Uterus (tissue), 4 donors: Measurements from ENCODE around the gene PDF. TPM values are rescaled to one million over a fixed set of nuclear protein-coding genes. Genes with fewer than 3 reads are reported as not detected.

ENCODE experiments used
- DNase-seq, 2 donors: peaks; one replicate each; pipeline ENCODE4 v3.0.0-alpha.2; 2019 to 2020
- H3K27ac ChIP-seq, 2 donors: fragments of 200-600 bp; sonication (generic); 1 replicate in 1 of 2; 2 replicates in 1 of 2; pipeline ENCODE4 v1.5.1; 2016 to 2018
- H3K27me3 ChIP-seq, 2 donors: fragments of 200-600 bp; sonication (generic); one replicate each; pipeline ENCODE4 v1.5.1; 2018 to 2019; ENCODE audit warnings: control low read depth in 1 of 2
- H3K36me3 ChIP-seq, 2 donors: fragments of 200-600 bp; sonication (generic); one replicate each; pipeline ENCODE4 v1.5.1; 2019; ENCODE audit warnings: control low read depth in 1 of 2
- H3K4me1 ChIP-seq, 2 donors: fragments of 200-600 bp; sonication (generic); one replicate each; pipeline ENCODE4 v1.5.1; 2018 to 2019; ENCODE audit warnings: control low read depth in 1 of 2
- H3K4me3 ChIP-seq, 2 donors: fragments of 200-600 bp; sonication (generic); 1 replicate in 1 of 2; 2 replicates in 1 of 2; pipeline ENCODE4 v1.5.1; 2018 to 2019; ENCODE audit warnings: mild to moderate bottlenecking in 1 of 2
- H3K9me3 ChIP-seq, 2 donors: fragments of 200-600 bp; sonication (generic); one replicate each; pipeline ENCODE4 v1.5.1; 2019; ENCODE audit warnings: control low read depth in 1 of 2
- CTCF ChIP-seq, 4 experiments: fragments of 200-600 bp in 2 of 4; fragments of 450-650 bp in 2 of 4; sonication (generic) in 2 of 4; IDR thresholded peaks; one replicate each; pipeline ENCODE4 v1.5.1; 2016 to 2019; ENCODE audit warnings: antibody characterized with exemption in 4 of 4, mild to moderate bottlenecking in 2 of 4, moderate library complexity in 1 of 4
- POLR2A ChIP-seq, 2 donors: fragments of 450-650 bp; IDR thresholded peaks; one replicate each; pipeline ENCODE4 v1.6.1; 2016; ENCODE audit warnings: antibody characterized with exemption in 2 of 2, mild to moderate bottlenecking in 1 of 2, moderate library complexity in 1 of 2
- intact Hi-C: fragments of 100-400 bp; cut with DNase I; formaldehyde crosslinking; loops from one replicate; pipeline ENCODE4 v1.15.1; 2023; ENCODE audit warnings: low total_unique reads
- total RNA-seq, 4 donors: library from RNA; depleted of rRNA in 3 of 4; stranded (reverse); fragments of >200 nt in 3 of 4; gene quantifications; one replicate each; pipeline versions ENCODE4 v1.1.0 to v1.2.4, GENCODE V29; 2014 to 2023
- donor health status: DM: yes; HTN: yes; CAD: no.

The PDF gene
- total RNA-seq, 4 donors from 2014 or later: 3.2 to 69.9 (median 13.2) TPM

GRCh38 chr16:69316595-69317034 lies 13.8 kb downstream of the PDF start:
- no peaks in the 10 kb centered on the region for H3K27me3 ChIP-seq
- H3K4me1 ChIP-seq: peaks cover 5 to 6% of the 10 kb centered on the region in 2 donors
- H3K27ac ChIP-seq: no peak overlapping the region
- H3K4me3 ChIP-seq: no peak overlapping the region
- intact Hi-C loops: no loop called here
- TF ChIP-seq POLR2A (IDR thresholded peaks at IDR 0.05) (no peak), CTCF (IDR thresholded peaks at IDR 0.05) (no peak)
- H3K36me3 ChIP-seq: no peaks in the 10 kb centered on the region
- no peaks in the 10 kb centered on the region for H3K9me3 ChIP-seq
- no peak for DNase-seq

- no peak overlapping the region for H3K27ac ChIP-seq
- DNase-seq: peak in 1 of 2 donors; percentile 8
- no peak overlapping the region for H3K4me3 ChIP-seq
- no peak for TF ChIP-seq CTCF (IDR thresholded peaks at IDR 0.05)
- no peak for TF ChIP-seq POLR2A (IDR thresholded peaks at IDR 0.05)
- H3K9me3 ChIP-seq: no peaks in the 10 kb centered on the region
- intact Hi-C loops: no loop called here
- H3K36me3 ChIP-seq: no peaks in the 10 kb centered on the region
- no peaks in the 10 kb centered on the region for H3K27me3 ChIP-seq
- peaks cover 5 to 6% of the 10 kb centered on the region in 2 donors for H3K4me1 ChIP-seq
Observed at GRCh38 chr16:69315486-69316311, 14.7 kb downstream of the PDF start.

DNA sequence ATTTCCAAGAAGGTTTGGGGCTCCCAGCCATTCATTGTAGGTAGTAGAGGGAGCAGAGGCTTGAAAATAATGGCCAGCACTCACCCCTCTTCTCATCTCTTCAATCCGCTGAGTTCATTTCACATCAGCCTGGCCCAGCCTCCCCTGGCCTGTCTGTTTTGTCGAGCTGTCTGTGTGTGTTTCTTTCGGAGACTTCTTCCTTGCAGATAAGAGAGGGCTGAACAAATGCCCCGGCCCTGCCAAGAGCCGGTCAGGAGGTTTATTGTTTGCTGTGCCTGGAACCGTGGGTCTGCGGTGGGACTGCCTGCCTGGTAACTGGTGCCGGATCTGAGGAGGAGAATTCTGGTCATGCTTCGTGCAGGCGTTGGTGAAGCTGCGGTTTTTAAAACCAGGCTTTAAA lies 15.9 kb downstream of the PDF start:
- intact Hi-C loops: no loop called here

DNA sequence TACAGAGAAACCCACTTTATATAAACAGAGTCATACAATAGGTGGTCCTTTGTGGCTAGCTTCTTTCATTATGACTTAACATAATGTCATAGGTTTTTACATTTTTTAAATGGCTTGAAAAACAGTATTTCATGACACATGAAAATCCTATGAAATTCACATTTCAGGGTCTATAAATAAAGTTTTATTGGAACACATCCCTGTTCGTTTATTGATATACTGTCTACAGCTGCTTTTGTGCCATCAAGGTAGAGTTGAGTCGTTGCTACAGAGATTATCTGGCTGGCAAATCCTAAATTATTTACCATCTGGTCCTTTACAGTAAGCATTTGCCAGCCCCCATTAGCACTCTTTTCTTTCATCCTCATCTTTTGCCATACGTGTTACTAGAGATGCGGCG lies 16.9 kb downstream of the PDF start:
- Histone ChIP-seq H3K27me3 (no peaks in the 10 kb centered on the region), H3K36me3 (no peaks in the 10 kb centered on the region), H3K4me3 (no peak overlapping the region), H3K27ac (no peak overlapping the region), H3K4me1 (peaks cover 5 to 6% of the 10 kb centered on the region in 2 donors), H3K9me3 (no peaks in the 10 kb centered on the region)
- intact Hi-C loops: no loop called here
- no peak for DNase-seq
- TF ChIP-seq CTCF (IDR thresholded peaks at IDR 0.05) (no peak), POLR2A (IDR thresholded peaks at IDR 0.05) (no peak)

More for the DNA sequence above, 15.9 kb downstream of the PDF start:
- no peaks in the 10 kb centered on the region for H3K27me3 ChIP-seq
- peaks cover 5 to 6% of the 10 kb centered on the region in 2 donors for H3K4me1 ChIP-seq
- peak in 1 of 2 donors; percentile 11 for DNase-seq
- H3K9me3 ChIP-seq: no peaks in the 10 kb centered on the region
- no peak overlapping the region for H3K27ac ChIP-seq
- H3K36me3 ChIP-seq: no peaks in the 10 kb centered on the region
- no peak overlapping the region for H3K4me3 ChIP-seq
- TF ChIP-seq POLR2A (IDR thresholded peaks at IDR 0.05) (no peak), CTCF (IDR thresholded peaks at IDR 0.05) (no peak)
